Mesangial cell (primary cell): ENCODE measurements around the gene TEX53. TPM values are rescaled to one million over a fixed set of nuclear protein-coding genes. Genes with fewer than 3 reads are reported as not detected.

Source experiments
- total RNA-seq: library from RNA; depleted of rRNA; stranded (reverse); fragments of >200 nt; gene quantifications from 2 replicates; pipeline ENCODE4 v1.2.3, GENCODE V29; 2015

Gene TEX53
- not detected in 2 replicates for total RNA-seq

GRCh38 chr9:114657705-114658104 is at the start of gene TEX53:
Gene TEX53, minus strand, starts transcription at chr9:114657805. Its CDS starts 31 bp downstream, at chr9:114657774.

DNA sequence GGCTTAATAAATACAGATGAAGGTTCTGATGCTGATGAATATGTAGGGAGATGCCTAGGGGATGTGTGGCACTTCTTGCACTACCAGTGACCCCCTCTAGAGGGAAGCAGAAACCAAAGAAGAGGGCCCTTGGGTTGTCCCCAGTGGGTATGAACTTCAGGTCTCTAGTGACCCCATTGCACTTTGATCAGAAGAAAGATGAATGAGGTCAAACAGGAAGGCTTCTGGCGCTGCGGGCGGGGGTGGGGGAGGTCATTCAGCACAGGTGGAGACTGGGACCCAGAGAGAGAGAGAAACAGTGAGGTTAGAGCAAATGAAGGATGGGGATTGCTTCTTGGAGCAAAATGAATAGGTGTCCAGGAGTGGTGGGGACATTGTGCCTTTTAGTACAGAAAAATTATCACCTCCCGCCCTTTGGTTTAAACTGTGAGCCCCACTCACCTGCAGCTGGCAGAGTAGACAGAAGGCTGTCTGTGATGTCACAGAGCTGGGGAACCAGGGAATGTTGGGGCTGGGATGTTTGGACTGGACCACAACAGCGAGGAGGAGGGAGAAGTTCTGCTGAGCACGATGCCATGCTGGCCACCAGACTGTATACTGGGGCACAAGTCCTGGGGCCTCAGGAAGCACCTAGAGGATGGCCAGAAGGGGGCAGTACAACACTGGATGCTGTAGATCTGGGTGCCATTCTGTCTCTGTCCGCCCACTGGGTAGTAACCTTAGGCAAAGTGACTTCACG is 24.2 kb upstream of the TEX53 start, which contains the start of gene TEX48:
TEX48 (minus strand) TSS at position 599 of the 739 bp plus-strand sequence. CDS start 10,469 bp downstream, outside the sequence.

Other genes with a start within 250 kb of the TEX53 start
- 2.8 and 8.7 TPM in 2 replicates for gene WHRN, start 152.3 kb downstream of the TEX53 start, total RNA-seq
- 84.6 and 108 TPM in 2 replicates for gene ATP6V1G1, start 70.0 kb downstream of the TEX53 start, total RNA-seq
- gene TMEM268, start 46.5 kb downstream of the TEX53 start, total RNA-seq, result 6.8 and 9.3 TPM in 2 replicates
- not detected in 2 replicates for gene TEX48, start 24.4 kb upstream of the TEX53 start, total RNA-seq
- 0.16 and 0.25 TPM in 2 replicates for gene TNFSF15, start 148.2 kb upstream of the TEX53 start, total RNA-seq